Measurements from ENCODE around the gene FAM118B. TPM values are rescaled to one million over a fixed set of nuclear protein-coding genes. Genes with fewer than 3 reads are reported as not detected.
A peak's percentile ranks its signal among the peaks of the same experiment; 100 is the strongest.

The FAM118B gene
- total RNA-seq, 2 donors from 2014 or later = 6.7 to 36.9 TPM

DNA sequence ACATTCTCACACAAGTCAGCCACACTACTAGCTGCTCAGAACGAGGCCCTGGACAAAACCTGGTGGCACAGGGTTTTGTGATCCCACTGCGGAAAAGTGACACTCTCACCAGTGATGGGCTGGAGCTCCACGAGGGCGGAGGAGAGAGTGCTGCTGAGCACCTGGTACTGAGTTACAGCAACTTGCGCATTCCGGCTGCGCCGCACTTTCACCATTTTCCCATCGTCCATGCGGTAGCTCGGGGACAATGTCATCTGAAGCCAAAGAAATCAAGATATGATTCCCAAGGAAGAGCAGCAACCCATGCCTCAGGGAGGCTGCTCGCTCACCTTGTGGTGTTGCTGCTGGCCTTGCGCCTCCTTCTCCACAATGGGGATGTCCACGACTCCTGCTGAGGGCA, 6.2 kb upstream of the FAM118B start:
- Histone ChIP-seq H3K27me3 (no peaks in the 10 kb centered on the region), H3K4me3 (no peak overlapping the region), H3K4me1 (peaks cover 11% of the 10 kb centered on the region), H3K36me3 (replicated peaks in 1 of 2; ENCODE audit: insufficient read depth in 1 of 2, low read depth in 2 of 2) (peaks cover 10 to 31% of the 10 kb centered on the region in 2 donors), H3K27ac (no peak overlapping the region), H3K9me3 (no peaks in the 10 kb centered on the region)
- DNase-seq (no peak), ATAC-seq (no peak)
- TF ChIP-seq POLR2A (IDR thresholded peaks at IDR 0.05) = no peak
- TF ChIP-seq, protein P1, sequence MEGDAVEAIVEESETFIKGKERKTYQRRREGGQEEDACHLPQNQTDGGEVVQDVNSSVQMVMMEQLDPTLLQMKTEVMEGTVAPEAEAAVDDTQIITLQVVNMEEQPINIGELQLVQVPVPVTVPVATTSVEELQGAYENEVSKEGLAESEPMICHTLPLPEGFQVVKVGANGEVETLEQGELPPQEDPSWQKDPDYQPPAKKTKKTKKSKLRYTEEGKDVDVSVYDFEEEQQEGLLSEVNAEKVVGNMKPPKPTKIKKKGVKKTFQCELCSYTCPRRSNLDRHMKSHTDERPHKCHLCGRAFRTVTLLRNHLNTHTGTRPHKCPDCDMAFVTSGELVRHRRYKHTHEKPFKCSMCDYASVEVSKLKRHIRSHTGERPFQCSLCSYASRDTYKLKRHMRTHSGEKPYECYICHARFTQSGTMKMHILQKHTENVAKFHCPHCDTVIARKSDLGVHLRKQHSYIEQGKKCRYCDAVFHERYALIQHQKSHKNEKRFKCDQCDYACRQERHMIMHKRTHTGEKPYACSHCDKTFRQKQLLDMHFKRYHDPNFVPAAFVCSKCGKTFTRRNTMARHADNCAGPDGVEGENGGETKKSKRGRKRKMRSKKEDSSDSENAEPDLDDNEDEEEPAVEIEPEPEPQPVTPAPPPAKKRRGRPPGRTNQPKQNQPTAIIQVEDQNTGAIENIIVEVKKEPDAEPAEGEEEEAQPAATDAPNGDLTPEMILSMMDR (IDR thresholded peaks at IDR 0.05) = no peak
- intact Hi-C loops (cut with DNase I) = no loop called here
- WGBS, 2 donors = 94 to 97% methylated on average over 11 to 14 of the region's 14 CpGs

DNA sequence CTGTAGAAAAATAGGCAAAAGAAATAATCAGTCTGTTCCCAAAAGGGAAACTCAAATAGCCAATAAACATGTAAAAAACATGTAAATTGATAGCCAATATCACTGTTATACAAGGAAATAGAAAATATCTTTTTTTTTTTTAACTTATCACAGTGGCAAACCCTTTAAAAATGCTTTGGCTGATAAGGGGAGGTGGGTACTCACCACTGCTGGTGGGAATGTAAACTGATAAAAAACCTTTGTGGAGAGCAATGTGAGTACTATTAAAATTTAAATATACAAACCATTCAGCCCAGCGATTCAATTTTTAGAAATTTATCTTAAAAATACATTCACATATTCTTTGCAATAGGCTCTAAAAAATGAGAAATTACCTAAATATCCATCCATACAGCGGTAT, 3.7 kb upstream of the FAM118B start:
- no peak for DNase-seq
- 90 to 93% methylated on average over 2 of the region's 2 CpGs for WGBS, 2 donors
- no peak overlapping the region for H3K4me3 ChIP-seq
- intact Hi-C loops (cut with DNase I) = no loop called here
- H3K36me3 ChIP-seq (replicated peaks in 1 of 2; ENCODE audit: insufficient read depth in 1 of 2, low read depth in 2 of 2) = peaks cover 10 to 27% of the 10 kb centered on the region in 2 donors
- no peaks in the 10 kb centered on the region for H3K27me3 ChIP-seq
- TF ChIP-seq, protein P1 (IDR thresholded peaks at IDR 0.05) = no peak
- TF ChIP-seq POLR2A (IDR thresholded peaks at IDR 0.05) = no peak
- no peak overlapping the region for H3K27ac ChIP-seq
- H3K9me3 ChIP-seq = no peaks in the 10 kb centered on the region
- H3K4me1 ChIP-seq = peaks cover 20% of the 10 kb centered on the region
- no peak for ATAC-seq

DNA sequence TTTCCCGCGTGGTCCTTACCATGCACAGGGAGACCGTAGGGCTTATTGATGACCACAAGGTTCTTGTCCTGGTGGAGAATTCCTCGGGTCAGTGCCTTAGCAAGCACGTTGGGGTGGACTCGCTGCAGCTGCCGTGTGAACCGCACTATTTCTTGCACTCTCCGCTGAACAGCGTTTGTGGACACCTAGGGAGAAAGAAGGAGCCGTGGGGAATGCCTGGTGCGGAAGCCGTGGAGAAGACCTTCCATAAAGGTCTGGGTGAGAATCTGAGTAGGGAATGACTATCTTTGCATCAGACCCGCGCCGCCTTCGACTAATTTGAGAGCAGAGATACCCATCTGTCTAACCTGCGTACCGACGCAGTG, 729 bp upstream of the FAM118B start:
- DNase-seq = no peak
- intact Hi-C loops (cut with DNase I) = no loop called here
- peaks cover 32% of the 10 kb centered on the region for H3K4me1 ChIP-seq
- 2 to 3% methylated on average over 9 to 20 of the region's 20 CpGs for WGBS, 2 donors
- peak overlapping the region in 2 of 4 donors; percentile 59 to 72 for H3K27ac ChIP-seq
- no peak for ATAC-seq
- H3K4me3 ChIP-seq = peak overlapping the region; percentile 90 to 93
- TF ChIP-seq, protein P1 (IDR thresholded peaks at IDR 0.05) = no peak
- no peak for TF ChIP-seq POLR2A (IDR thresholded peaks at IDR 0.05)
- no peaks in the 10 kb centered on the region for H3K27me3 ChIP-seq
- H3K36me3 ChIP-seq (replicated peaks in 1 of 2; ENCODE audit: insufficient read depth in 1 of 2, low read depth in 2 of 2) = peaks cover 0 to 8% of the 10 kb centered on the region in 2 donors
- no peaks in the 10 kb centered on the region for H3K9me3 ChIP-seq

DNA sequence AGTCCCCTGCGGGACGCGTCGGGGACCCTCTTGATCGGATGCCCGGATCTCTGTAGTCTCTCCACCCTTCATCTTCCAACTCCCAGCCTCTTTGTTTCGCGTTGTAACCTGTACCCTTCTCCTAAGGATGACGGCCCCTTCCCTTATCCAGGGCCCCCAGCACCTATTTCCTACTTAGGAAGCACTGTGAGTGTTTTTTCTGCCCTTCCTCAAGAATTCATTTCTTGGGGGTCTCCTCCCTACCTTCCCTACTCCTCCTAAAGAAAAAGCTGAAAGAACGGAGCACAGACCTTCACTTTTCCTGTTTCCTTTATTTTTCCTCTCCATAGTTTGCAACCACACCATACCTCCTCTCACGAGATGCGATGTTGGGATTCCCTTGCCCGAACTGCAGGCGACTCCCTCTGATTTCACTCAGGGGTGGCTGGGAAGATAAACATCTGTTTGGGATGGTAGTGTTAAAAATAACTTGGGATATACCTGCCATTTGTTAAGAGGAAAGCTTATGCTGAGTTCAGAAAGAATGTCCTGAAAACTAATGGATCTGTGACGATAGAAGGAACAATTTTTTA, 593 bp downstream of the FAM118B start:
- 1% methylated on average over 15 of the region's 15 CpGs for WGBS, 2 donors
- Histone ChIP-seq H3K9me3 (no peaks in the 10 kb centered on the region), H3K4me1 (peaks cover 32% of the 10 kb centered on the region), H3K36me3 (replicated peaks in 1 of 2; ENCODE audit: insufficient read depth in 1 of 2, low read depth in 2 of 2) (peaks cover 0 to 6% of the 10 kb centered on the region in 2 donors), H3K27ac (peak overlapping the region in 3 of 4 donors; percentile 15 to 72 (median 28)), H3K27me3 (no peaks in the 10 kb centered on the region), H3K4me3 (peak overlapping the region; percentile 46 to 93)
- no peak for DNase-seq
- no peak for TF ChIP-seq POLR2A (IDR thresholded peaks at IDR 0.05)
- intact Hi-C loops (cut with DNase I) = no loop called here
- ATAC-seq = no peak

DNA sequence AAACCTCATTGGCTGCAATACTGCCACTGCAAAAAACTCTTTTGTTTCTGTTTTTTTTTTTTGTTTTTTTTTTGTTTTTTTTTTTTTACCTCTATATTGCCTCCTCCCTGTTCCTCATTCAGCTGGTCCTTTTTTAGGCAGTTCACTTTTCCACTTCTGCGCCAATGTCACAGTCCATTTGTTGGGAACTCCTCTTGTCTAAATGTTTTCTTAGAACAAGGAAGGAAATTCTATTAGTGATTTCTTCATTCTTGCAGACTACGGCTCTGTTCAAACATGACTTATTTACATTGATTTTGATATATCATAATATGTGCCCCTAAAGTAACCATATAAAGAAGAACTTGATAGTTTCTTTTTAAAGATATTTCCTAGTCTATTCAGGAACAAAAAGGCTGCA, 2.9 kb downstream of the FAM118B start:
- Histone ChIP-seq H3K4me3 (no peak overlapping the region), H3K9me3 (no peaks in the 10 kb centered on the region), H3K36me3 (replicated peaks in 1 of 2; ENCODE audit: insufficient read depth in 1 of 2, low read depth in 2 of 2) (no peaks in the 10 kb centered on the region), H3K27ac (peak overlapping the region in 1 of 4 donors; percentile 12), H3K27me3 (no peaks in the 10 kb centered on the region), H3K4me1 (peaks cover 37% of the 10 kb centered on the region)
- intact Hi-C loops (cut with DNase I) = no loop called here
- TF ChIP-seq, protein P1 (IDR thresholded peaks at IDR 0.05) = no peak
- TF ChIP-seq POLR2A (IDR thresholded peaks at IDR 0.05) = no peak
- no peak for DNase-seq
- ATAC-seq = no peak
- 49 to 57% methylated on average over 2 of the region's 2 CpGs for WGBS, 2 donors

Data from body of pancreas (tissue), 4 donors.